ENCODE measurements around the gene MATN4. TPM values are rescaled to one million over a fixed set of nuclear protein-coding genes. Genes with fewer than 3 reads are reported as not detected.

MATN4 gene
- total and polyA plus RNA-seq, 2 of the 13 experiments (the other 11 are each of a cell fraction or from before 2014, with no cell fraction given), result not detected

DNA sequence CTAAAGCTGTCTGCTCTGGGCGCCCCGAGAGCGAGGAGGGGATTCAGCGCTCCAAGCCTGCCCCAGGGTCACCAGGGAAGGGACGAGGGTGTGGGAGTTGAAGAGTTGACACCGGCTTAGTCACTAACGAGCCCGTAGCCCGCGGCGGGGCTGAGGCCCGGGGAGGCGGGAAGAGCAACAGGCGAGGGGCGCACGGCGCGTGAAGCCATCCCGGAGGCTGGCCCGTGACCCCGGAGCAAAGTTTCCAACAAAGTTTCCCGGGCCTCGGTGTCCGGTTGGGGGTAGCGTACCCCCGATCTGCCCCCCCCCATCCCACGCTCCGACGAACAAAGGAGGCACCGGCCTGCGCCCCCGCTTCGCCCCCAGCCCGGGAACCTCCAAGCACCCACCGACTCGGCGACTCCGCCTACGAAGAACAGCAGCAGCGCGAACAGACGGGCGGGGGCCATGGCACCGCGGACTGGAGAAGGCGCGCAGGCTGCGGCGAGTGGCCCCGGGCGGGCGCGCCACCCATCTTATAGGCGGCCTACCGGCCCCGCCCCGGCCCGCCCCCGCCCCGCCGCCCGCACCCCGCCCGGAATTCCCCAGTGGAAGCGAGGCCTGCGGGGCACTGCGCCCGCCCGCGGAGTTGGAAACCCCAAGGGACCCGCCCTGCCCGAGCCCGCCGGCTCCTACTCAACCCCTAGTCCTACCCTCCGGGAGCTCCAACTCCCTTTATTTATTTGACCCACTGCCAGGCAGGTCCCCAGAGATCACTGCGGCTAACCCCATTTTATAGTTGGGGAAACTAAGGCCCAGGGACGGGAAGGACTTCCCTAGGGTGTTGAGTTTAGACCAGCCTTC, 40.1 kb upstream of the MATN4 start, which contains the start of gene SDC4 (continued):
- TF ChIP-seq, protein P1, sequence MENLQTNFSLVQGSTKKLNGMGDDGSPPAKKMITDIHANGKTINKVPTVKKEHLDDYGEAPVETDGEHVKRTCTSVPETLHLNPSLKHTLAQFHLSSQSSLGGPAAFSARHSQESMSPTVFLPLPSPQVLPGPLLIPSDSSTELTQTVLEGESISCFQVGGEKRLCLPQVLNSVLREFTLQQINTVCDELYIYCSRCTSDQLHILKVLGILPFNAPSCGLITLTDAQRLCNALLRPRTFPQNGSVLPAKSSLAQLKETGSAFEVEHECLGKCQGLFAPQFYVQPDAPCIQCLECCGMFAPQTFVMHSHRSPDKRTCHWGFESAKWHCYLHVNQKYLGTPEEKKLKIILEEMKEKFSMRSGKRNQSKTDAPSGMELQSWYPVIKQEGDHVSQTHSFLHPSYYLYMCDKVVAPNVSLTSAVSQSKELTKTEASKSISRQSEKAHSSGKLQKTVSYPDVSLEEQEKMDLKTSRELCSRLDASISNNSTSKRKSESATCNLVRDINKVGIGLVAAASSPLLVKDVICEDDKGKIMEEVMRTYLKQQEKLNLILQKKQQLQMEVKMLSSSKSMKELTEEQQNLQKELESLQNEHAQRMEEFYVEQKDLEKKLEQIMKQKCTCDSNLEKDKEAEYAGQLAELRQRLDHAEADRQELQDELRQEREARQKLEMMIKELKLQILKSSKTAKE (CRISPR knock-in tag; IDR thresholded peaks at IDR 0.05; ENCODE audit: borderline replicate concordance), result peak; percentile 31; the same call in 1 of the 2 replicates
- TF ChIP-seq ZFP37 (CRISPR knock-in tag; IDR thresholded peaks at IDR 0.05; ENCODE audit: borderline replicate concordance) (peak; percentile 68; the same call in 1 of the 2 replicates), ZNF432 (CRISPR knock-in tag; IDR thresholded peaks at IDR 0.05; ENCODE audit: borderline replicate concordance) (no peak), ZFP90 (CRISPR knock-in tag; IDR thresholded peaks at IDR 0.05; ENCODE audit: borderline replicate concordance) (peak; percentile 85; the same call in 1 of the 2 replicates), ZNF383 (CRISPR knock-in tag; IDR thresholded peaks at IDR 0.05; ENCODE audit: borderline replicate concordance) (no peak), ZNF256 (CRISPR knock-in tag; conservative IDR thresholded peaks at IDR 0.05) (no peak), LCORL (IDR thresholded peaks at IDR 0.05) (no peak), LCORL (CRISPR knock-in tag; IDR thresholded peaks at IDR 0.05) (peak; percentile 87; the same call in 1 of the 2 replicates), ZNF207 (IDR thresholded peaks at IDR 0.05; ENCODE audit: borderline replicate concordance) (no peak), ZNF33A (CRISPR knock-in tag; IDR thresholded peaks at IDR 0.05; ENCODE audit: borderline replicate concordance) (no peak), ZNF672 (CRISPR knock-in tag; IDR thresholded peaks at IDR 0.05) (no peak), NR1H2 (CRISPR knock-in tag; IDR thresholded peaks at IDR 0.05; ENCODE audit: borderline replicate concordance, low read depth) (0 out of 2 replicates have a peak, but pooled peaks have one; percentile 48), MTF2 (CRISPR knock-in tag; IDR thresholded peaks at IDR 0.05; ENCODE audit: borderline replicate concordance) (peak; percentile 67; the same call in 1 of the 2 replicates), TAF1 (CRISPR knock-in tag; IDR thresholded peaks at IDR 0.05) (peak; percentile 91), ZNF138 (CRISPR knock-in tag; IDR thresholded peaks at IDR 0.05; ENCODE audit: low read depth) (peak; percentile 67; the same call in 1 of the 2 replicates), ZNF547 (CRISPR knock-in tag; IDR thresholded peaks at IDR 0.05) (peak; percentile 79; the same call in 1 of the 2 replicates), NR3C1 (CRISPR knock-in tag; IDR thresholded peaks at IDR 0.05) (no peak), JARID2 (CRISPR knock-in tag; IDR thresholded peaks at IDR 0.05; ENCODE audit: insufficient replicate concordance) (no peak), ZNF558 (CRISPR knock-in tag; IDR thresholded peaks at IDR 0.05; ENCODE audit: borderline replicate concordance) (peak; percentile 59; the same call in 1 of the 2 replicates), RBM39 (IDR thresholded peaks at IDR 0.05; ENCODE audit: low read depth, low read length, poor library complexity, severe bottlenecking) (peak; percentile 96), THYN1 (CRISPR knock-in tag; IDR thresholded peaks at IDR 0.05; ENCODE audit: borderline replicate concordance, low read depth) (no peak), ATM (IDR thresholded peaks at IDR 0.05; ENCODE audit: borderline replicate concordance) (no peak)
- TF ChIP-seq, protein P2, sequence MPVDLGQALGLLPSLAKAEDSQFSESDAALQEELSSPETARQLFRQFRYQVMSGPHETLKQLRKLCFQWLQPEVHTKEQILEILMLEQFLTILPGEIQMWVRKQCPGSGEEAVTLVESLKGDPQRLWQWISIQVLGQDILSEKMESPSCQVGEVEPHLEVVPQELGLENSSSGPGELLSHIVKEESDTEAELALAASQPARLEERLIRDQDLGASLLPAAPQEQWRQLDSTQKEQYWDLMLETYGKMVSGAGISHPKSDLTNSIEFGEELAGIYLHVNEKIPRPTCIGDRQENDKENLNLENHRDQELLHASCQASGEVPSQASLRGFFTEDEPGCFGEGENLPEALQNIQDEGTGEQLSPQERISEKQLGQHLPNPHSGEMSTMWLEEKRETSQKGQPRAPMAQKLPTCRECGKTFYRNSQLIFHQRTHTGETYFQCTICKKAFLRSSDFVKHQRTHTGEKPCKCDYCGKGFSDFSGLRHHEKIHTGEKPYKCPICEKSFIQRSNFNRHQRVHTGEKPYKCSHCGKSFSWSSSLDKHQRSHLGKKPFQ (CRISPR knock-in tag; IDR thresholded peaks at IDR 0.05; ENCODE audit: insufficient replicate concordance), result no peak
- TF ChIP-seq, protein P3, sequence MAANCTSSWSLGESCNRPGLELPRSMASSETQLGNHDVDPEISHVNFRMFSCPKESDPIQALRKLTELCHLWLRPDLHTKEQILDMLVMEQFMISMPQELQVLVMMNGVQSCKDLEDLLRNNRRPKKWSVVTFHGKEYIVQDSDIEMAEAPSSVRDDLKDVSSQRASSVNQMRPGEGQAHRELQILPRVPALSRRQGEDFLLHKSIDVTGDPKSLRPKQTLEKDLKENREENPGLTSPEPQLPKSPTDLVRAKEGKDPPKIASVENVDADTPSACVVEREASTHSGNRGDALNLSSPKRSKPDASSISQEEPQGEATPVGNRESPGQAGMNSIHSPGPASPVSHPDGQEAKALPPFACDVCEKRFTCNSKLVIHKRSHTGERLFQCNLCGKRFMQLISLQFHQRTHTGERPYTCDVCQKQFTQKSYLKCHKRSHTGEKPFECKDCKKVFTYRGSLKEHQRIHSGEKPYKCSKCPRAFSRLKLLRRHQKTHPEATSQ (CRISPR knock-in tag; IDR thresholded peaks at IDR 0.05; ENCODE audit: borderline replicate concordance), result no peak
